K562 (cell line): ENCODE data around the gene SAMD10. TPM values are rescaled to one million over a fixed set of nuclear protein-coding genes. Genes with fewer than 3 reads are reported as not detected.

Source experiments
- ARID2 ChIP-seq: fragments of 450-650 bp; IDR thresholded peaks from 2 replicates; pipeline ENCODE4 v1.6.1; 2017; ENCODE audit warnings: antibody characterized with exemption, mild to moderate bottlenecking
- CBX8 ChIP-seq: fragments of 200-600 bp; sonication (generic); IDR thresholded peaks from 2 replicates; pipeline ENCODE4 v1.6.1; 2012; ENCODE audit warnings: borderline replicate concordance, mixed run types, low read depth, mild to moderate bottlenecking, moderate library complexity, mixed read lengths, low read length, control low read depth, inconsistent platforms; ENCODE audit not compliant: poor library complexity, severe bottlenecking; ENCODE audit errors: extremely low read depth
- CHD4 ChIP-seq: fragments of 200-600 bp; sonication (generic); IDR thresholded peaks from 3 replicates; pipeline ENCODE4 v1.6.1; 2012; ENCODE audit warnings: low read depth, mild to moderate bottlenecking, mixed read lengths, low read length, inconsistent platforms; ENCODE audit not compliant: insufficient read depth, insufficient replicate concordance, poor library complexity, severe bottlenecking
- DPF2 ChIP-seq: fragments of 450-650 bp; IDR thresholded peaks from 2 replicates; pipeline ENCODE4 v1.6.1; 2016
- GABPB2 ChIP-seq: fragments of 250-450 bp; sonication (Bioruptor Pico); conservative IDR thresholded peaks from 2 replicates; pipeline ENCODE4 v1.5.1; 2021; ENCODE audit warnings: mild to moderate bottlenecking
- GATAD2B ChIP-seq: fragments of 450-650 bp; IDR thresholded peaks from 2 replicates; pipeline ENCODE4 v1.6.1; 2017; ENCODE audit warnings: mild to moderate bottlenecking, borderline replicate concordance
- HOMEZ ChIP-seq: fragments of 250-450 bp; sonication (Bioruptor Pico); IDR thresholded peaks from 2 replicates; pipeline ENCODE4 v1.4.0; 2020; ENCODE audit warnings: mild to moderate bottlenecking, moderate library complexity
- MXI1 ChIP-seq: IDR thresholded peaks from 2 replicates; pipeline ENCODE4 v1.6.1; 2011; ENCODE audit warnings: low read depth, mild to moderate bottlenecking, improper control_type of control experiment, low read length
- NR2C2 ChIP-seq, 2 experiments: fragments of 200-800 bp in 1 of 2; sonication (Bioruptor generic) in 1 of 2; sonication (generic) in 1 of 2; formaldehyde crosslinking in 1 of 2; IDR thresholded peaks; 2 replicates each; pipeline versions ENCODE4 v1.6.1 to v1.8.0; 2016 to 2022; ENCODE audit warnings: mild to moderate bottlenecking in 1 of 2, missing compliant biosample characterization in 1 of 2, missing genetic modification characterization in 1 of 2, missing genetic modification reagents in 1 of 2
- POLR2A ChIP-seq: fragments of 450-650 bp; conservative IDR thresholded peaks from 2 replicates; pipeline ENCODE4 v1.6.1; 2016
- TRIM24 ChIP-seq, 2 experiments: fragments of 450-650 bp; IDR thresholded peaks; 2 replicates each; pipeline ENCODE4 v1.6.1; 2016
- polyA plus RNA-seq, 8 experiments: library from polyadenylated mRNA; depleted of rRNA in 4 of 8; stranded (reverse) in 5 of 8; unstranded in 3 of 8; fragments of >200 nt; fragmentation: Nextera tagmentation in 2 of 8; fragmentation: Illumina TruSeq in 1 of 8; extraction: Ambion mirVana in 2 of 8; extraction: Trizol in 1 of 8; gene quantifications; 2 replicates each; pipeline versions ENCODE4 v1.2.1 to v1.2.3, GENCODE V29; 2011 to 2014; ENCODE audit warnings: inconsistent platforms in 1 of 8, missing spikeins in 1 of 8
- total RNA-seq, 7 experiments: library from RNA; depleted of rRNA in 6 of 7; stranded (reverse); fragments of >200 nt in 6 of 7; fragmentation: Illumina TruSeq in 2 of 7; extraction: Trizol in 2 of 7; gene quantifications; 2 replicates each; pipeline versions ENCODE4 v1.2.1 to v1.2.3, GENCODE V29; 2011 to 2021; ENCODE audit warnings: low replicate concordance in 1 of 7
- TF ChIP-seq, protein P1 (sequence below): fragments of 450-650 bp; IDR thresholded peaks from 2 replicates; pipeline ENCODE4 v1.6.1; 2016; ENCODE audit warnings: mild to moderate bottlenecking, moderate library complexity
- TF ChIP-seq, protein P2 (sequence below), 2 experiments: fragments of 450-650 bp in 1 of 2; sonication (generic) in 1 of 2; formaldehyde crosslinking; conservative IDR thresholded peaks; 2 replicates each; pipeline versions ENCODE4 v1.4.0 to v1.8.1; 2020 to 2022; ENCODE audit warnings: mild to moderate bottlenecking in 1 of 2, missing genetic modification reagents in 1 of 2

Gene SAMD10
- total and polyA plus RNA-seq, 9 of the 15 experiments (the other 6 are each of a cell fraction or from before 2014, with no cell fraction given): 0.37 to 15.2 (median 4.8) TPM

DNA sequence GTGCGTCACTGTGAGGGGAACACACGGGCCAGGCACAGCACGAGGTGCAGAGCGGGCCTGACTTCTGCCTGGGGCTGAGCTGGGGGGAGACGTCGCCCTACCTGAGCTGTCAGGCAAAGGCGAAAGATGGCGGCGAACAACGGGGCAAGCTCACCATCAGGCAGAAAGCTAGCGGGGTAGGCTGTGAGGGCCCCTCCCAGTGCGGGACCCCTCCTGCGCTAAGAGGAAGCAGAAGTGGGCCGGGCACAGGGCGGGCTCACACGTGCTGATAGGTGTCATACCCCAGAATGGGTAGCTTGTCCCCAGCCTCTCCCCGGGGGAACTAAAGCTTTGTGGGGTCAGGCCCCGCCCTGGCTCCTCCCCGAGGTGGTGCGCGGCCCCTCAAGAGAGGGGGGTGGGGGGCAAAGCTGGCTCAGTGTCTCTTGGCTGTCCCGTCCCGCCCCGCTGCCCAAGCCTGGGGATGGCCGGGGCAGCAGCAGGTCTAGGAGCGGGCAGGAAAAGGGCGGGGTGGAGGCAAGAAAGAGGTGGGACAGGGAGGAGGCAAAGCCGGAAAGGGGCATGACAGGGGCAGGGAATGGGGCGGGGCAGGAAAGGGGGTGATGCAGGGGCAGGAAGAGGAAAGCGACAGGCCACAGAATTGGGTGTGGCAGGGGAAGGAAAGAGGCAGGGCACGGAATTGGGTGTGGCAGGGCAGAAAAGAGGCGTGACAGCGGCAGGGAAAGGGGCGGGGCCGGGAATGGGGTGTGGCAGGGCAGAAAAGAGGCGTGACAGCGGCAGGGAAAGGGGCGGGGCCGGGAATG is 38.0 kb downstream of the SAMD10 start (continued):
- TF ChIP-seq, protein P1, sequence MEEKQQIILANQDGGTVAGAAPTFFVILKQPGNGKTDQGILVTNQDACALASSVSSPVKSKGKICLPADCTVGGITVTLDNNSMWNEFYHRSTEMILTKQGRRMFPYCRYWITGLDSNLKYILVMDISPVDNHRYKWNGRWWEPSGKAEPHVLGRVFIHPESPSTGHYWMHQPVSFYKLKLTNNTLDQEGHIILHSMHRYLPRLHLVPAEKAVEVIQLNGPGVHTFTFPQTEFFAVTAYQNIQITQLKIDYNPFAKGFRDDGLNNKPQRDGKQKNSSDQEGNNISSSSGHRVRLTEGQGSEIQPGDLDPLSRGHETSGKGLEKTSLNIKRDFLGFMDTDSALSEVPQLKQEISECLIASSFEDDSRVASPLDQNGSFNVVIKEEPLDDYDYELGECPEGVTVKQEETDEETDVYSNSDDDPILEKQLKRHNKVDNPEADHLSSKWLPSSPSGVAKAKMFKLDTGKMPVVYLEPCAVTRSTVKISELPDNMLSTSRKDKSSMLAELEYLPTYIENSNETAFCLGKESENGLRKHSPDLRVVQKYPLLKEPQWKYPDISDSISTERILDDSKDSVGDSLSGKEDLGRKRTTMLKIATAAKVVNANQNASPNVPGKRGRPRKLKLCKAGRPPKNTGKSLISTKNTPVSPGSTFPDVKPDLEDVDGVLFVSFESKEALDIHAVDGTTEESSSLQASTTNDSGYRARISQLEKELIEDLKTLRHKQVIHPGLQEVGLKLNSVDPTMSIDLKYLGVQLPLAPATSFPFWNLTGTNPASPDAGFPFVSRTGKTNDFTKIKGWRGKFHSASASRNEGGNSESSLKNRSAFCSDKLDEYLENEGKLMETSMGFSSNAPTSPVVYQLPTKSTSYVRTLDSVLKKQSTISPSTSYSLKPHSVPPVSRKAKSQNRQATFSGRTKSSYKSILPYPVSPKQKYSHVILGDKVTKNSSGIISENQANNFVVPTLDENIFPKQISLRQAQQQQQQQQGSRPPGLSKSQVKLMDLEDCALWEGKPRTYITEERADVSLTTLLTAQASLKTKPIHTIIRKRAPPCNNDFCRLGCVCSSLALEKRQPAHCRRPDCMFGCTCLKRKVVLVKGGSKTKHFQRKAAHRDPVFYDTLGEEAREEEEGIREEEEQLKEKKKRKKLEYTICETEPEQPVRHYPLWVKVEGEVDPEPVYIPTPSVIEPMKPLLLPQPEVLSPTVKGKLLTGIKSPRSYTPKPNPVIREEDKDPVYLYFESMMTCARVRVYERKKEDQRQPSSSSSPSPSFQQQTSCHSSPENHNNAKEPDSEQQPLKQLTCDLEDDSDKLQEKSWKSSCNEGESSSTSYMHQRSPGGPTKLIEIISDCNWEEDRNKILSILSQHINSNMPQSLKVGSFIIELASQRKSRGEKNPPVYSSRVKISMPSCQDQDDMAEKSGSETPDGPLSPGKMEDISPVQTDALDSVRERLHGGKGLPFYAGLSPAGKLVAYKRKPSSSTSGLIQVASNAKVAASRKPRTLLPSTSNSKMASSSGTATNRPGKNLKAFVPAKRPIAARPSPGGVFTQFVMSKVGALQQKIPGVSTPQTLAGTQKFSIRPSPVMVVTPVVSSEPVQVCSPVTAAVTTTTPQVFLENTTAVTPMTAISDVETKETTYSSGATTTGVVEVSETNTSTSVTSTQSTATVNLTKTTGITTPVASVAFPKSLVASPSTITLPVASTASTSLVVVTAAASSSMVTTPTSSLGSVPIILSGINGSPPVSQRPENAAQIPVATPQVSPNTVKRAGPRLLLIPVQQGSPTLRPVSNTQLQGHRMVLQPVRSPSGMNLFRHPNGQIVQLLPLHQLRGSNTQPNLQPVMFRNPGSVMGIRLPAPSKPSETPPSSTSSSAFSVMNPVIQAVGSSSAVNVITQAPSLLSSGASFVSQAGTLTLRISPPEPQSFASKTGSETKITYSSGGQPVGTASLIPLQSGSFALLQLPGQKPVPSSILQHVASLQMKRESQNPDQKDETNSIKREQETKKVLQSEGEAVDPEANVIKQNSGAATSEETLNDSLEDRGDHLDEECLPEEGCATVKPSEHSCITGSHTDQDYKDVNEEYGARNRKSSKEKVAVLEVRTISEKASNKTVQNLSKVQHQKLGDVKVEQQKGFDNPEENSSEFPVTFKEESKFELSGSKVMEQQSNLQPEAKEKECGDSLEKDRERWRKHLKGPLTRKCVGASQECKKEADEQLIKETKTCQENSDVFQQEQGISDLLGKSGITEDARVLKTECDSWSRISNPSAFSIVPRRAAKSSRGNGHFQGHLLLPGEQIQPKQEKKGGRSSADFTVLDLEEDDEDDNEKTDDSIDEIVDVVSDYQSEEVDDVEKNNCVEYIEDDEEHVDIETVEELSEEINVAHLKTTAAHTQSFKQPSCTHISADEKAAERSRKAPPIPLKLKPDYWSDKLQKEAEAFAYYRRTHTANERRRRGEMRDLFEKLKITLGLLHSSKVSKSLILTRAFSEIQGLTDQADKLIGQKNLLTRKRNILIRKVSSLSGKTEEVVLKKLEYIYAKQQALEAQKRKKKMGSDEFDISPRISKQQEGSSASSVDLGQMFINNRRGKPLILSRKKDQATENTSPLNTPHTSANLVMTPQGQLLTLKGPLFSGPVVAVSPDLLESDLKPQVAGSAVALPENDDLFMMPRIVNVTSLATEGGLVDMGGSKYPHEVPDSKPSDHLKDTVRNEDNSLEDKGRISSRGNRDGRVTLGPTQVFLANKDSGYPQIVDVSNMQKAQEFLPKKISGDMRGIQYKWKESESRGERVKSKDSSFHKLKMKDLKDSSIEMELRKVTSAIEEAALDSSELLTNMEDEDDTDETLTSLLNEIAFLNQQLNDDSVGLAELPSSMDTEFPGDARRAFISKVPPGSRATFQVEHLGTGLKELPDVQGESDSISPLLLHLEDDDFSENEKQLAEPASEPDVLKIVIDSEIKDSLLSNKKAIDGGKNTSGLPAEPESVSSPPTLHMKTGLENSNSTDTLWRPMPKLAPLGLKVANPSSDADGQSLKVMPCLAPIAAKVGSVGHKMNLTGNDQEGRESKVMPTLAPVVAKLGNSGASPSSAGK: no peak
- TF ChIP-seq POLR2A (peak; percentile 60), MXI1 (no peak), GATAD2B (no peak), CBX8 (no peak), ARID2 (no peak), DPF2 (peak; percentile 20; the same call in 1 of the 2 replicates), CHD4 (no peak), GABPB2 (no peak), HOMEZ (no peak), TRIM24 (IDR thresholded peaks at IDR 0.05) (no peak), NR2C2 (CRISPR knock-in tag; IDR thresholded peaks at IDR 0.05) (no peak), NR2C2 (tag; IDR thresholded peaks at IDR 0.05) (no peak)
- TF ChIP-seq, protein P2, sequence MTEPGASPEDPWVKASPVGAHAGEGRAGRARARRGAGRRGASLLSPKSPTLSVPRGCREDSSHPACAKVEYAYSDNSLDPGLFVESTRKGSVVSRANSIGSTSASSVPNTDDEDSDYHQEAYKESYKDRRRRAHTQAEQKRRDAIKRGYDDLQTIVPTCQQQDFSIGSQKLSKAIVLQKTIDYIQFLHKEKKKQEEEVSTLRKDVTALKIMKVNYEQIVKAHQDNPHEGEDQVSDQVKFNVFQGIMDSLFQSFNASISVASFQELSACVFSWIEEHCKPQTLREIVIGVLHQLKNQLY (CRISPR knock-in tag; conservative IDR thresholded peaks at IDR 0.05): no peak
